GM19395 (cell line): ENCODE measurements around the gene ANXA1.

Experiments used
- ATAC-seq: cut with Tn5 transposase; IDR thresholded peaks from one replicate; pipeline ENCODE4 v1.9.1; 2021; ENCODE audit warnings: mild to moderate bottlenecking, moderate library complexity; ENCODE audit not compliant: unreplicated experiment

Gene ANXA1

DNA sequence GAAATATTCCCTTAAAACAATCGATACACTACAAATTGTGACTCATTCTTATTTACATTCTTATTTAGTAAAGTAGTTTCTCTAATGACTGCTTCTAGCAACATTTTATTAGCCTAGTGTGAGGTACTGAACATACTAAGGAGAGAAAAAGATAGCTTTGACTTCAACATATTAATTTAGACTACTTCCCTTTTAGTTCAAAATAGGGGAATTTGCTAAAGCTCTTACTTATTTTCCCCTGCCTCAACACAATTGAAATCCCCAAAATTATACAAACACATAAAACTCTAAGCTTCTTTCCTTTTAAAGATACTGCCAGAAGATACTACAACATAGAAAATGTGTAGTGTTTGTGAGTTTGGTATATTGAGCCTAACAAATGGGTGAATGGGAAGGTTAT, 55.2 kb downstream of the ANXA1 start:
- no peak for ATAC-seq

DNA sequence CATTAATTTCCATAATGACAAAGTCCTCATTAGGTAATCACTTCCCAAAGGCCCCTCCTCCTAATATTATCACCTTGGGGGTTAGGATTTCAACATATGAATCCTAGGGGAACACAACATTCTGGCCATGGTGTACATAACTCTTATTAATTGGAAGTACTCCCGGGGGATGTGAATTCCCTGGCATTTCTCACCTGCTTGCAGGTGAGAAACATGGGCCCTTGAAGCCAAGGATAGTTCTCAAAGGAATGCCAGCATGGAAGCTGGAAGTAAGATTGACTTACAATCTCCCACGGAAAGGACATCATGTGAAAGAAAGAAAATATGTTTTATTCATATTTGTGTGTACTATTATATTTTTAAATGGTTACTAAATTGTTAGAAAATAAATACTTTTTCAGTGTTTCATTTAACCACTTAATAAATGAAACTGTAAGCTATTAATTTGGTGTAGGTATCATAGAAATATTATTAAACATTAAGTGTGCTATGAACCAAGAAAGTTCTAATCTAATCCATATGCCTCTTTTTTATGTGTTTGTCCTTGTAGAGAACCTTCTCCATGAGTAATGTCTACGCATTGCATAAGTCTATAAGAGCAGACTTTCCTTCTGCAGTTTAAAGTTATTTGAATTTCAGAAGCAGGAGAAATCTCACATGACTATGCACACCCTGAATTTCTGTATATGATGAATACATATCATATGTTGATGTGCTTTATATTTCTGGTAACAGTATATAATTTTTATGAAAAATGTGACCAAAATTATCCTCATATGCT, 59.4 kb downstream of the ANXA1 start:
- ATAC-seq: no peak

DNA sequence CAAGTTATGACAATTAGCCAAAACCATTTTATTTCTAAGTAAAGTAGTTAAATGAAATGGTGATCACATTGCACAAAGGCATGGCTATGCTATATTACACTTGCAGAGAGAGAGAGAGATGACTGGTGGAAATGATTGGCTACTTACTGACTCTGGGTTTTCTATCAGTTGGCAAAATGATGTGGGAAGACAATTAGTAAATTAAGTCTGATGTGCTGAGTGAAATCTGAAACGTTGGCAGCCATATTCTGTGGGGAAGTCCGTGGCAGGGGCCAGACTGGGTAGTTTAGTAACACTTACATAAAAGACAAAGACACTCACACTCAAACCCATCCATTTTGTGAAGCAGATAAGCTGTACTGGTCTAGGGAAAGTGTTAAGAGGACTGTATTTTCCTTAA, 61.6 kb downstream of the ANXA1 start:
- ATAC-seq: no peak

DNA sequence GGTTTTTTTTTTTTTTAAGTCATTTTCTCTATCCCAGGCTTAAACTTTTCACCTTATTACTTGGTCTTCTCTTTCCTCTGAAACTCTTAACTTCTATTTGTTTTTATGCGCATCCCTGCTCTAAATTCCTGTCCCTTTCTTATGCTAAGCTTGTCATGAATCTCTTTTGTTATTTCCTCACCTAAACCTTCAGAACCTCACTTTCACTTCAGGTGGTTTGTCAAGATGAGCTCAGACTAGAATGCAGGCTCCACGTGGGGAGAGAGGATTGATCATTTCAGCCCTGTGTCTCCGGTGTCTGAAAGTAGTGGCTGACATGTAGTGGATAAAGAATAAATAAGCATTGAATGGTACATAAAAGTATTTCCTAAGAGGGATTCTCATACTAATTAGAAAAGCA, 63.6 kb downstream of the ANXA1 start:
- no peak for ATAC-seq

DNA sequence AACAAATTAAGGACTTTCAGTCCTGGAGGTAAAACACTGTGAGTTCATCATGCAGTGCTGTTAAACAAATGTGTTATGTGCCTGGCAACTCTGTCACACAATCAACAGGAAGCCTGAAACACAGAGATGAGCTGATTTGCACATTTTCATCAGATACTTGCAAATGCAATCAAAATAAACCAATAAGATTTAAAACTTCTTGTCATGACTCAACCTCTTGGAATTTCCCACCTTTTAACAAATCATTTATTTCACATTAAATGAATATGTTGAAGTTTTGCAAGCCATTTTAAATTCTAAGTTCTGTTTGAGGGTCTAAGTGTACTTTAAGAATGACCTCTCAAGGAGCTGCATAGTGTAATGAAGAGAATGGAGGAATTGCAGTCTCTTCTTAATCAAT, 64.4 kb downstream of the ANXA1 start:
- no peak for ATAC-seq
